WTC11 (cell line): ENCODE measurements around the gene GIGYF1. TPM values are rescaled to one million over a fixed set of nuclear protein-coding genes. Genes with fewer than 3 reads are reported as not detected.

Experiments
- ATAC-seq: fragments of 200-7000 bp; cut with Tn5 transposase; 2 replicates; pipeline ENCODE4 v1.10.0; 2021; ENCODE audit warnings: mild to moderate bottlenecking, moderate library complexity
- CTCF ChIA-PET: fragments of 300-600 bp; sonication (Branson Sonifier 250); formaldehyde crosslinking; loops from one replicate; lab custom pipeline; 2021; ENCODE audit warnings: antibody characterized with exemption; lab: Charles Lee
- POLR2A ChIA-PET: fragments of 350-600 bp; sonication (Branson Sonifier 250); formaldehyde crosslinking; loops from one replicate; lab custom pipeline; 2021; ENCODE audit warnings: antibody characterized with exemption; lab: Charles Lee
- DNase-seq: peaks from one replicate; pipeline ENCODE4 v3.0.0; 2021; ENCODE audit warnings: low spot score
- H3K27ac Mint-ChIP-seq: 2 replicates; pipeline ENCODE4 v1.8.0; 2021; ENCODE audit warnings: mixed read lengths
- H3K27me3 Mint-ChIP-seq: 2 replicates; pipeline ENCODE4 v1.8.0; 2021; ENCODE audit warnings: low read depth, mild to moderate bottlenecking, moderate library complexity, mixed read lengths
- H3K36me3 Mint-ChIP-seq: 2 replicates; pipeline ENCODE4 v1.8.0; 2021; ENCODE audit warnings: mixed read lengths
- H3K4me1 Mint-ChIP-seq: 2 replicates; pipeline ENCODE4 v1.8.0; 2022; ENCODE audit warnings: mixed read lengths
- H3K4me3 Mint-ChIP-seq: 2 replicates; pipeline ENCODE4 v1.8.0; 2021; ENCODE audit warnings: mild to moderate bottlenecking, moderate library complexity, mixed read lengths
- H3K9me3 Mint-ChIP-seq: 2 replicates; pipeline ENCODE4 v1.8.0; 2021; ENCODE audit warnings: mixed read lengths
- E2F4 ChIP-seq: sonication (generic); formaldehyde crosslinking; IDR thresholded peaks from 2 replicates; pipeline ENCODE4 v1.8.1; 2022; ENCODE audit warnings: low read depth, mild to moderate bottlenecking, moderate library complexity, missing genetic modification reagents, borderline replicate concordance
- ESRRA ChIP-seq: sonication (generic); formaldehyde crosslinking; IDR thresholded peaks from 2 replicates; pipeline ENCODE4 v1.8.1; 2022; ENCODE audit warnings: mild to moderate bottlenecking, missing genetic modification reagents, borderline replicate concordance
- ETV6 ChIP-seq: sonication (generic); formaldehyde crosslinking; IDR thresholded peaks from 2 replicates; pipeline ENCODE4 v1.8.1; 2022; ENCODE audit warnings: mild to moderate bottlenecking, missing genetic modification reagents
- FOXJ3 ChIP-seq: sonication (generic); formaldehyde crosslinking; IDR thresholded peaks from 2 replicates; pipeline ENCODE4 v1.9.0; 2021; ENCODE audit warnings: missing genetic modification reagents, mild to moderate bottlenecking, borderline replicate concordance
- FOXP1 ChIP-seq: sonication (generic); formaldehyde crosslinking; IDR thresholded peaks from 2 replicates; pipeline ENCODE4 v1.8.0; 2022; ENCODE audit warnings: missing genetic modification reagents, mild to moderate bottlenecking, moderate library complexity, borderline replicate concordance
- HMGA2 ChIP-seq: fragments of 250-450 bp; sonication (Bioruptor Pico); IDR thresholded peaks from 2 replicates; pipeline ENCODE4 v1.4.0; 2021; ENCODE audit warnings: mild to moderate bottlenecking, moderate library complexity
- JUN ChIP-seq: sonication (generic); formaldehyde crosslinking; IDR thresholded peaks from 2 replicates; pipeline ENCODE4 v1.8.0; 2023; ENCODE audit warnings: mild to moderate bottlenecking, missing genetic modification reagents
- MXD4 ChIP-seq: fragments of 250-450 bp; sonication (Bioruptor Pico); IDR thresholded peaks from 2 replicates; pipeline ENCODE4 v1.8.0; 2021; ENCODE audit warnings: mild to moderate bottlenecking, moderate library complexity, borderline replicate concordance
- NFATC4 ChIP-seq: fragments of 250-450 bp; sonication (Bioruptor Pico); IDR thresholded peaks from 2 replicates; pipeline ENCODE4 v1.9.0; 2021; ENCODE audit warnings: mild to moderate bottlenecking
- NFE2L1 ChIP-seq: sonication (generic); formaldehyde crosslinking; IDR thresholded peaks from 2 replicates; pipeline ENCODE4 v1.8.1; 2023; ENCODE audit warnings: missing genetic modification reagents
- NR2C2 ChIP-seq: sonication (generic); formaldehyde crosslinking; IDR thresholded peaks from 2 replicates; pipeline ENCODE4 v1.8.0; 2022; ENCODE audit warnings: mild to moderate bottlenecking, missing genetic modification reagents
- TEAD4 ChIP-seq: sonication (generic); formaldehyde crosslinking; IDR thresholded peaks from 2 replicates; pipeline ENCODE4 v1.8.0; 2022; ENCODE audit warnings: mild to moderate bottlenecking, missing genetic modification reagents
- USF2 ChIP-seq: sonication (generic); formaldehyde crosslinking; IDR thresholded peaks from 2 replicates; pipeline ENCODE4 v1.8.1; 2023; ENCODE audit warnings: mild to moderate bottlenecking, missing genetic modification reagents, moderate library complexity
- ZNF121 ChIP-seq: sonication (generic); formaldehyde crosslinking; IDR thresholded peaks from 2 replicates; pipeline ENCODE4 v1.8.0; 2023; ENCODE audit warnings: missing genetic modification reagents
- ZNF317 ChIP-seq: sonication (generic); formaldehyde crosslinking; IDR thresholded peaks from 2 replicates; pipeline ENCODE4 v1.8.1; 2023; ENCODE audit warnings: low read depth, mild to moderate bottlenecking, moderate library complexity, missing genetic modification reagents, borderline replicate concordance
- ZNF396 ChIP-seq: fragments of 250-450 bp; sonication (Bioruptor Pico); IDR thresholded peaks from 2 replicates; pipeline ENCODE4 v1.8.0; 2021; ENCODE audit warnings: mild to moderate bottlenecking, moderate library complexity, borderline replicate concordance
- ZNF423 ChIP-seq: fragments of 250-450 bp; sonication (Bioruptor Pico); IDR thresholded peaks from 2 replicates; pipeline ENCODE4 v2.1.2; 2022; ENCODE audit warnings: mild to moderate bottlenecking, moderate library complexity
- ZNF671 ChIP-seq: fragments of 250-450 bp; sonication (Bioruptor Pico); IDR thresholded peaks from 2 replicates; pipeline ENCODE4 v1.8.0; 2021; ENCODE audit warnings: mild to moderate bottlenecking
- total RNA-seq: library from RNA; stranded (reverse); gene quantifications from 3 replicates; pipeline ENCODE4 v1.2.3, GENCODE V29; 2021
- TF ChIP-seq, protein P1 (sequence below): fragments of 250-450 bp; sonication (Bioruptor Pico); IDR thresholded peaks from 2 replicates; pipeline ENCODE4 v2.1.2; 2022; ENCODE audit warnings: mild to moderate bottlenecking, moderate library complexity
- TF ChIP-seq, protein P2 (sequence below): sonication (generic); formaldehyde crosslinking; IDR thresholded peaks from 2 replicates; pipeline ENCODE4 v1.8.1; 2023; ENCODE audit warnings: mild to moderate bottlenecking, missing genetic modification reagents
- TF ChIP-seq, protein P3 (sequence below): fragments of 250-450 bp; sonication (Bioruptor Pico); IDR thresholded peaks from 2 replicates; pipeline ENCODE4 v1.9.0; 2021; ENCODE audit warnings: mild to moderate bottlenecking
- TF ChIP-seq, protein P4 (sequence below): sonication (generic); formaldehyde crosslinking; IDR thresholded peaks from 2 replicates; pipeline ENCODE4 v1.8.0; 2023; ENCODE audit warnings: missing genetic modification reagents
- TF ChIP-seq, protein P5 (sequence below): sonication (generic); formaldehyde crosslinking; IDR thresholded peaks from 2 replicates; pipeline ENCODE4 v1.8.0; 2022; ENCODE audit warnings: mild to moderate bottlenecking, missing genetic modification reagents

The GIGYF1 gene
- total RNA-seq, 1 experiment from 2014 or later = 130 TPM

GRCh38 chr7:100722480-100723212, 28.6 kb upstream of the GIGYF1 start:
- TF ChIP-seq ZNF671 (CRISPR knock-in tag) (no peak), ZNF423 (CRISPR knock-in tag) (no peak), FOXP1 (CRISPR knock-in tag) (no peak), ETV6 (no peak), TEAD4 (CRISPR knock-in tag) (no peak), NR2C2 (CRISPR knock-in tag) (no peak), NFATC4 (CRISPR knock-in tag) (no peak), E2F4 (no peak), NFE2L1 (CRISPR knock-in tag) (no peak)
- TF ChIP-seq, protein P1, sequence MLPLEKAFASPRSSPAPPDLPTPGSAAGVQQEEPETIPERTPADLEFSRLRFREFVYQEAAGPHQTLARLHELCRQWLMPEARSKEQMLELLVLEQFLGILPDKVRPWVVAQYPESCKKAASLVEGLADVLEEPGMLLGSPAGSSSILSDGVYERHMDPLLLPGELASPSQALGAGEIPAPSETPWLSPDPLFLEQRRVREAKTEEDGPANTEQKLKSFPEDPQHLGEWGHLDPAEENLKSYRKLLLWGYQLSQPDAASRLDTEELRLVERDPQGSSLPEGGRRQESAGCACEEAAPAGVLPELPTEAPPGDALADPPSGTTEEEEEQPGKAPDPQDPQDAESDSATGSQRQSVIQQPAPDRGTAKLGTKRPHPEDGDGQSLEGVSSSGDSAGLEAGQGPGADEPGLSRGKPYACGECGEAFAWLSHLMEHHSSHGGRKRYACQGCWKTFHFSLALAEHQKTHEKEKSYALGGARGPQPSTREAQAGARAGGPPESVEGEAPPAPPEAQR = no peak
- TF ChIP-seq, protein P2, sequence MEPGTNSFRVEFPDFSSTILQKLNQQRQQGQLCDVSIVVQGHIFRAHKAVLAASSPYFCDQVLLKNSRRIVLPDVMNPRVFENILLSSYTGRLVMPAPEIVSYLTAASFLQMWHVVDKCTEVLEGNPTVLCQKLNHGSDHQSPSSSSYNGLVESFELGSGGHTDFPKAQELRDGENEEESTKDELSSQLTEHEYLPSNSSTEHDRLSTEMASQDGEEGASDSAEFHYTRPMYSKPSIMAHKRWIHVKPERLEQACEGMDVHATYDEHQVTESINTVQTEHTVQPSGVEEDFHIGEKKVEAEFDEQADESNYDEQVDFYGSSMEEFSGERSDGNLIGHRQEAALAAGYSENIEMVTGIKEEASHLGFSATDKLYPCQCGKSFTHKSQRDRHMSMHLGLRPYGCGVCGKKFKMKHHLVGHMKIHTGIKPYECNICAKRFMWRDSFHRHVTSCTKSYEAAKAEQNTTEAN (CRISPR knock-in tag) = no peak
- POLR2A ChIA-PET = no interaction called here
- CTCF ChIA-PET = interaction anchor here (0.6 to 3.5 kb wide), 6 partner anchors 17 to 624 kb away, joined by 3 to 43 read pairs (median 4); partner anchors contain the start of gene POP7
- peaks cover 7% of the 10 kb centered on the region for H3K4me1 Mint-ChIP-seq
- ATAC-seq (no peak), DNase-seq (no peak)
- peaks cover 15% of the 10 kb centered on the region for H3K9me3 Mint-ChIP-seq
- no peak overlapping the region for H3K4me3 Mint-ChIP-seq
- H3K36me3 Mint-ChIP-seq = peaks cover 8% of the 10 kb centered on the region; the same call in 1 of the 2 replicates
- H3K27ac Mint-ChIP-seq = no peak overlapping the region
- peaks cover 56% of the 10 kb centered on the region for H3K27me3 Mint-ChIP-seq

GRCh38 chr7:100721505-100721812, 27.4 kb upstream of the GIGYF1 start:
- Mint-ChIP-seq H3K36me3 (peaks cover 8% of the 10 kb centered on the region; the same call in 1 of the 2 replicates), H3K4me1 (peaks cover 7% of the 10 kb centered on the region), H3K4me3 (peak overlapping the region; percentile 61), H3K27me3 (peaks cover 63% of the 10 kb centered on the region), H3K27ac (no peak overlapping the region), H3K9me3 (peaks cover 16% of the 10 kb centered on the region)
- no peak for ATAC-seq
- CTCF ChIA-PET = interaction anchor here (0.5 to 3.5 kb wide), 9 partner anchors 16 to 161 kb away, joined by 3 to 43 read pairs (median 3); partner anchors contain the start of genes POP7 and SLC12A9
- POLR2A ChIA-PET = interaction anchor here (0.6 to 1.1 kb wide), 3 partner anchors 16 to 106 kb away, joined by 3 to 4 read pairs (median 4); partner anchors contain the start of genes EPHB4 and POP7
- TF ChIP-seq, protein P3, sequence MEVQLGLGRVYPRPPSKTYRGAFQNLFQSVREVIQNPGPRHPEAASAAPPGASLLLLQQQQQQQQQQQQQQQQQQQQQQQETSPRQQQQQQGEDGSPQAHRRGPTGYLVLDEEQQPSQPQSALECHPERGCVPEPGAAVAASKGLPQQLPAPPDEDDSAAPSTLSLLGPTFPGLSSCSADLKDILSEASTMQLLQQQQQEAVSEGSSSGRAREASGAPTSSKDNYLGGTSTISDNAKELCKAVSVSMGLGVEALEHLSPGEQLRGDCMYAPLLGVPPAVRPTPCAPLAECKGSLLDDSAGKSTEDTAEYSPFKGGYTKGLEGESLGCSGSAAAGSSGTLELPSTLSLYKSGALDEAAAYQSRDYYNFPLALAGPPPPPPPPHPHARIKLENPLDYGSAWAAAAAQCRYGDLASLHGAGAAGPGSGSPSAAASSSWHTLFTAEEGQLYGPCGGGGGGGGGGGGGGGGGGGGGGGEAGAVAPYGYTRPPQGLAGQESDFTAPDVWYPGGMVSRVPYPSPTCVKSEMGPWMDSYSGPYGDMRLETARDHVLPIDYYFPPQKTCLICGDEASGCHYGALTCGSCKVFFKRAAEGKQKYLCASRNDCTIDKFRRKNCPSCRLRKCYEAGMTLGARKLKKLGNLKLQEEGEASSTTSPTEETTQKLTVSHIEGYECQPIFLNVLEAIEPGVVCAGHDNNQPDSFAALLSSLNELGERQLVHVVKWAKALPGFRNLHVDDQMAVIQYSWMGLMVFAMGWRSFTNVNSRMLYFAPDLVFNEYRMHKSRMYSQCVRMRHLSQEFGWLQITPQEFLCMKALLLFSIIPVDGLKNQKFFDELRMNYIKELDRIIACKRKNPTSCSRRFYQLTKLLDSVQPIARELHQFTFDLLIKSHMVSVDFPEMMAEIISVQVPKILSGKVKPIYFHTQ (CRISPR knock-in tag) = no peak
- TF ChIP-seq NFE2L1 (CRISPR knock-in tag) = no peak
- TF ChIP-seq ZNF317 (CRISPR knock-in tag) = no peak
- no peak for TF ChIP-seq ZNF671 (CRISPR knock-in tag)
- TF ChIP-seq ZNF396 (CRISPR knock-in tag) = no peak
- no peak for TF ChIP-seq JUN
- no peak for TF ChIP-seq ESRRA
- no peak for TF ChIP-seq HMGA2 (CRISPR knock-in tag)
- TF ChIP-seq, protein P4, sequence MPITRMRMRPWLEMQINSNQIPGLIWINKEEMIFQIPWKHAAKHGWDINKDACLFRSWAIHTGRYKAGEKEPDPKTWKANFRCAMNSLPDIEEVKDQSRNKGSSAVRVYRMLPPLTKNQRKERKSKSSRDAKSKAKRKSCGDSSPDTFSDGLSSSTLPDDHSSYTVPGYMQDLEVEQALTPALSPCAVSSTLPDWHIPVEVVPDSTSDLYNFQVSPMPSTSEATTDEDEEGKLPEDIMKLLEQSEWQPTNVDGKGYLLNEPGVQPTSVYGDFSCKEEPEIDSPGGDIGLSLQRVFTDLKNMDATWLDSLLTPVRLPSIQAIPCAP (CRISPR knock-in tag) = no peak
- no peak for TF ChIP-seq USF2 (CRISPR knock-in tag)
- TF ChIP-seq, protein P5, sequence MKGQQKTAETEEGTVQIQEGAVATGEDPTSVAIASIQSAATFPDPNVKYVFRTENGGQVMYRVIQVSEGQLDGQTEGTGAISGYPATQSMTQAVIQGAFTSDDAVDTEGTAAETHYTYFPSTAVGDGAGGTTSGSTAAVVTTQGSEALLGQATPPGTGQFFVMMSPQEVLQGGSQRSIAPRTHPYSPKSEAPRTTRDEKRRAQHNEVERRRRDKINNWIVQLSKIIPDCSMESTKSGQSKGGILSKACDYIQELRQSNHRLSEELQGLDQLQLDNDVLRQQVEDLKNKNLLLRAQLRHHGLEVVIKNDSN (CRISPR knock-in tag) = no peak
- no peak for TF ChIP-seq MXD4
- no peak for TF ChIP-seq ZNF121 (CRISPR knock-in tag)
- no peak for TF ChIP-seq FOXJ3 (CRISPR knock-in tag)
- DNase-seq = no peak
